Measurements from ENCODE around the gene SLC26A9.

- TF ChIP-seq POLR2A (IDR thresholded peaks at IDR 0.05) (no peak), CTCF (IDR thresholded peaks at IDR 0.05) (no peak)
Measured at GRCh38 chr1:205922806-205923205, 20.4 kb downstream of the SLC26A9 start.
